SK-N-SH treated with all-trans-retinoic acid at 6 μM for 48 hours (cell line): Measurements from ENCODE around the gene TBKBP1.

Experiments used
- ARNTL ChIP-seq: fragments of 450-650 bp; formaldehyde crosslinking; IDR thresholded peaks from 2 replicates; pipeline ENCODE4 v1.5.0; 2020; ENCODE audit warnings: low read depth, mild to moderate bottlenecking, moderate library complexity, borderline replicate concordance
- BACH2 ChIP-seq: fragments of 250-450 bp; sonication (Bioruptor Pico); IDR thresholded peaks from 2 replicates; pipeline ENCODE4 v1.9.0; 2021; ENCODE audit warnings: mild to moderate bottlenecking, borderline replicate concordance
- CSDC2 ChIP-seq: fragments of 250-450 bp; sonication (Bioruptor Pico); IDR thresholded peaks from 2 replicates; pipeline ENCODE4 v1.5.0; 2020; ENCODE audit warnings: mild to moderate bottlenecking, moderate library complexity
- GLIS3 ChIP-seq: fragments of 250-450 bp; sonication (Bioruptor Pico); IDR thresholded peaks from 2 replicates; pipeline ENCODE4 v1.5.0; 2020; ENCODE audit warnings: mild to moderate bottlenecking, moderate library complexity
- ISL1 ChIP-seq: fragments of 250-450 bp; sonication (Bioruptor Pico); IDR thresholded peaks from 2 replicates; pipeline ENCODE4 v2.1.2; 2022; ENCODE audit warnings: mild to moderate bottlenecking, moderate library complexity
- PATZ1 ChIP-seq: fragments of 250-450 bp; sonication (Bioruptor Pico); IDR thresholded peaks from 2 replicates; pipeline ENCODE4 v1.8.0; 2020; ENCODE audit warnings: mild to moderate bottlenecking, moderate library complexity, borderline replicate concordance
- PPARA ChIP-seq: fragments of 250-450 bp; sonication (Bioruptor Pico); IDR thresholded peaks from 2 replicates; pipeline ENCODE4 v1.5.0; 2020; ENCODE audit warnings: mild to moderate bottlenecking, borderline replicate concordance
- RARB ChIP-seq: fragments of 250-450 bp; sonication (Bioruptor Pico); IDR thresholded peaks from 2 replicates; pipeline ENCODE4 v1.8.0; 2021; ENCODE audit warnings: mild to moderate bottlenecking, moderate library complexity
- SNAI2 ChIP-seq: fragments of 250-450 bp; sonication (Bioruptor Pico); IDR thresholded peaks from 2 replicates; pipeline ENCODE4 v1.5.0; 2020; ENCODE audit warnings: mild to moderate bottlenecking, moderate library complexity
- ZC3H10 ChIP-seq: fragments of 250-450 bp; sonication (Bioruptor Pico); IDR thresholded peaks from 2 replicates; pipeline ENCODE4 v1.5.1; 2021; ENCODE audit warnings: mild to moderate bottlenecking, moderate library complexity
- ZFP3 ChIP-seq: fragments of 250-450 bp; sonication (Bioruptor Pico); IDR thresholded peaks from 2 replicates; pipeline ENCODE4 v1.5.0; 2020; ENCODE audit warnings: mild to moderate bottlenecking, moderate library complexity
- ZNF70 ChIP-seq: fragments of 450-650 bp; formaldehyde crosslinking; IDR thresholded peaks from 2 replicates; pipeline ENCODE4 v1.5.0; 2020; ENCODE audit warnings: mild to moderate bottlenecking, moderate library complexity
- ZNF8 ChIP-seq: fragments of 450-650 bp; formaldehyde crosslinking; IDR thresholded peaks from 2 replicates; pipeline ENCODE4 v1.5.0; 2020; ENCODE audit warnings: mild to moderate bottlenecking, moderate library complexity
- TF ChIP-seq, protein P1 (sequence below): fragments of 250-450 bp; sonication (Bioruptor Pico); IDR thresholded peaks from 2 replicates; pipeline ENCODE4 v1.8.0; 2021; ENCODE audit warnings: low read depth, mild to moderate bottlenecking, moderate library complexity, borderline replicate concordance

- TF ChIP-seq ZFP3 (CRISPR knock-in tag) = no peak
- TF ChIP-seq PATZ1 (CRISPR knock-in tag) = no peak
- no peak for TF ChIP-seq CSDC2
- TF ChIP-seq SNAI2 (CRISPR knock-in tag) = no peak
- no peak for TF ChIP-seq ZC3H10
- TF ChIP-seq, protein P1, sequence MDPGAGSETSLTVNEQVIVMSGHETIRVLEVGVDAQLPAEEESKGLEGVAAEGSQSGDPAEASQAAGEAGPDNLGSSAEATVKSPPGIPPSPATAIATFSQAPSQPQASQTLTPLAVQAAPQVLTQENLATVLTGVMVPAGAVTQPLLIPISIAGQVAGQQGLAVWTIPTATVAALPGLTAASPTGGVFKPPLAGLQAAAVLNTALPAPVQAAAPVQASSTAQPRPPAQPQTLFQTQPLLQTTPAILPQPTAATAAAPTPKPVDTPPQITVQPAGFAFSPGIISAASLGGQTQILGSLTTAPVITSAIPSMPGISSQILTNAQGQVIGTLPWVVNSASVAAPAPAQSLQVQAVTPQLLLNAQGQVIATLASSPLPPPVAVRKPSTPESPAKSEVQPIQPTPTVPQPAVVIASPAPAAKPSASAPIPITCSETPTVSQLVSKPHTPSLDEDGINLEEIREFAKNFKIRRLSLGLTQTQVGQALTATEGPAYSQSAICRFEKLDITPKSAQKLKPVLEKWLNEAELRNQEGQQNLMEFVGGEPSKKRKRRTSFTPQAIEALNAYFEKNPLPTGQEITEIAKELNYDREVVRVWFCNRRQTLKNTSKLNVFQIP (CRISPR knock-in tag) = no peak
- TF ChIP-seq RARB = no peak
- TF ChIP-seq GLIS3 = no peak
- no peak for TF ChIP-seq BACH2
- no peak for TF ChIP-seq ZNF70 (CRISPR knock-in tag)
- no peak for TF ChIP-seq ARNTL
- TF ChIP-seq ISL1 (CRISPR knock-in tag) = no peak
- no peak for TF ChIP-seq ZNF8 (CRISPR knock-in tag)
- TF ChIP-seq PPARA (CRISPR knock-in tag) = no peak
These were observed 24.9 kb downstream of the TBKBP1 start for GRCh38 chr17:47718634-47719405.
